NCI-H1436 treated with DMSO at 0.1 percent for 48 hours (cell line): ENCODE results near the gene NCKAP5.

Source experiments
- DNase-seq: peaks from one replicate; lab custom pipeline; 2025; lab: John Stamatoyannopoulos, UW

Gene NCKAP5

DNA sequence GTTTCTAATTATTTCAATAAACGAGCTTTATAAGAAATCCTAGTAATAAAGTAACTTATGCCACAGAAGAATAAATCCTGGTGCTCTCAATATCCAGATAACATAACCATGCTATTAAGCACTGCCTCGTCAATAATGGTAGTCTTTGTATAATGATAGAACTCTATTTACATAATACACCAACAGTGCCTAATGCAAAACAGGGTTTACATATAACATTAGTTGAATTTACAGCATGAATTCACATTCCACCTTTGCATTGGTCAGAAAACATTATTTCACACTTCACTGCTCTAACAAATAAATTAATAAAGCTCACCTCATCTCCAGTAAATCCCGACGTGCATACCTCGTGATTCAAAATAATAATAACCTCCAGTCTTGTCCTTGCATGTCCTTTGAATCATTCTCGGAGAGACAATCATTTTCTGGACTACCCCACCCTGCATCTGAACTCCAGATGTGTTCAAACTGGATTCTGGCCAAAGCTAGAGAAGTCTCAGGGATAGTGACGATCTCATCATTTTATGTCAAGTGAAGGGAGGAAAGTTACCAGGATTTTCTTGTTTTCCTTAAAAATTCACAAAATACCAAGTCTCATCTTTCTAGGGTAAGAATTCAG lies 189.2 kb downstream of the NCKAP5 start:
- DNase-seq: no peak

DNA sequence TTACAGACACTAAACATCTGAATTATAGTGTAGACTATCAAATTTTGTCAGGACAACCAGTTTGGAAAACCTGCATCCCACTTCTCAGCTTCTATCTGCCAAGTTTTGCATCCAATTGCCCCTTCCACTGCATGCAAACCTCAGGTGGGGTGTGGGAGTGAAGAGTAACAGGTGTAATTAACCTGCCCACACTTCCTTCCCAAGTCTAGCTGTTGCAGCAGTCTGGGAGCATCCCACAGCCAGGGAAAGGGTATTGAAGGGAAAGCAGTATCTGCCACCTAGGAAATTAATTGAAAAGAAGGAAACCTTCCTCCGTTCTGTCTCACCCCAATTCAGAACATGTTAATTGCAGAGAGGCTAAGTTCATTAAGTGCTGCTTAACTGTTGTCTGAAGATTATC lies 189.9 kb downstream of the NCKAP5 start:
- no peak for DNase-seq

DNA sequence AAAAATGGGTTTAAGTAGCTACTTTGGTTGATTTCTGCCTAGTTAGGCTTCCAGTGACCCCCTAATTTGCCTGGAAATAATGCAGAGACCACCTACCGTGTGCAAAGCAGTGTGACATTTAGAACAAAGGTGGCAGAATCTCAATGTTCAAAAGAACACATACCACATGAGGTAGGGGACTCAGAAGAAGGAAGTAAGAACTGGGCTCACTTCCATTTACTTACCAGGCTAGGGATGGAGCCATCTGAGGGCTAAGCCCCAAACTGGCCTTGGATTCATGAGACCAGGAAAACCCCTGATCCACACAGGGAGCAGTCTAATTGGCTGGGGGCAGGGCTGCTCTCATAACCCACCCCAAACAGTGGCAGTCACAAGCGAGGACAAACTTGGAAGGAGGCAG lies 190.7 kb downstream of the NCKAP5 start:
- DNase-seq: no peak

DNA sequence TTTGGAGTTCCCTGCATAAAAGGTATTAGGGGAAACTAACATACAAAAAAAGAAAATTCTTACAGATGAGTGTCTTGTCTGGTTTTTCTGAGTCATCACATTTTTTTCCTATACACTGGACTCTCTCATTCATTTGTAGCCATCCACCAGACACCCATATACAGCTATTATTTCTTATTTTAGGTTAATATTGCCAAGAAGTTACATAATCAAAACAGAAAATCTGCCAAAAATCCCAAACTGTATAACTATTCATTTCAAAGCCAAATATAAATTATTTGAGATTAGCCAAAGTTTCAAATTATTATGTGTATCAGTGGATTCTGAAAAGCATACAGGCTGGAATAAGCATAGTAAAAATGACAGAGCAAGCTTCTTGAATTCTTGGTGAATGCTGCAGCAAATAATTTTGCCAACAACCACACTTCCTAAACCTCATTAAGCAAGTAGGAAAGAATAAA lies 191.2 kb downstream of the NCKAP5 start:
- no peak for DNase-seq

DNA sequence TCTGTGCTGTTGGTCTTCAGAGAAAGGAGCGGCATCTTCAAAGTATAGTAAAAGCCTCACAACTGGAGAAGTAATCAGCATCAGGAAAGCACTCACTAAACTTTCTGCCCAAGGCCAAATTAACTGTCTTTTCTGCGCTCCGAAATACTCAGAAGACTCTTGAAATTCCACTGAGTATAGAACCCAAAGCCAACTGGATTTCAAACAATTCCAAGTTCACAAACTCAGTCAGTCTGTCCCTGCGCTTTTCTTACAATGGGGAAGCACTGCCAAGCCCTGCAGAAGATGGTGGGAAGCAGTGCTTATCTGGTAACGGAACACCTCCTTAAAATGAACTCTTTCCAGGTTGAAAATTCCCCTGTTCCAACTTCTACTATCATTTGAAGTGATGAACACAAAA lies 193.5 kb downstream of the NCKAP5 start:
- DNase-seq: no peak

DNA sequence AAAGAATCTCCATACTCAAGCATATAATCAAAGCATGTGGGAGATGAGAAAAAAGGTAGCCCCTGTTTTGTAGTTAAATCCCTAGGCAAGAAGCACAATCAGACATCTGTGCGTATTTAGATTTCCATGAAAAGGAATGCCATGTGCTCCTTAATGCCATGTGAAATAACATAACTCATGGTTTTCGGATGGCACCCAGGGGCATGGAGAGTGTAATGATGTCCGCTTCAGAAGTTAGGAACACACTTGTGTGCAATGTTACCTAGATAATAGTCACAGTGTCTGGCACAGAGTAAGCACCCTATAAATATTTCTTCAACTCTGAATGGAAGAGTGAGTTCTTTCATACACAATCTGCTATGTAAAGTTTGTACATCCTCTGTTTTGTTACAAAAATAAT lies 197.0 kb downstream of the NCKAP5 start:
- no peak for DNase-seq

DNA sequence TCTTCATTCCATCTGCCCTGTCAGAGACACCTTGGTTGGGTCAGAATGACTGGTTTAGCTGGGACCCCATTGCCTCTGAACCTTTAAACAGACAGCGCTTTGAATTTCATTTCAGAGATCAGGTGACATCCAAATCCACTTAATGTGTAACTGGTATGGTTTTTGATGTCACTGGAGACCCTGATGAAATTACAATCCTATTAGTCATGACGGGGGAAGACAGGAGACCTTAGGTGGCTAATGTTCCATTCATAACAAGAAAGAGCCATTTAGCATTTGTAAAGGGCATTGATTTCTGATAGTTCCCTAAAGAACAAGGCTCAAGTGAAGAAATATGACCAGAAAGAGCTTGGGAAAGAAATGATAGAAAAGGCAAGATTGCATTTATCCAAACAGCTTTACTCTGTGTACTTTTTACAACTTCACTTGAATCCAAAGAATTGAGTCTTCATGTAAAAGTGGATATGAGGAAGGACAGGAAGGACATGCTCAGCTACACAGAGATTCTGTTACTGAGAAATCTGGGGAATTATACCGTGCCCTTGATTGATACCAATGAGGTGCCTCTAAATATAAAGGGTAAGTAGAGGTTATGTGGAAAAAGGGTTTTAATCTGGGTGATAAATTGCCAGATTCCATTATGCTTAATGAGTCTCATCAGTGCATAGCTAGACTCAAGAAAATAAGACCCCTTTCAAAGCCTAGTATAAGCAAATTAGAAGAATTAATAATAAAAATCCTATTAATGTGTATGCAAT lies 198.2 kb downstream of the NCKAP5 start:
- DNase-seq: no peak

DNA sequence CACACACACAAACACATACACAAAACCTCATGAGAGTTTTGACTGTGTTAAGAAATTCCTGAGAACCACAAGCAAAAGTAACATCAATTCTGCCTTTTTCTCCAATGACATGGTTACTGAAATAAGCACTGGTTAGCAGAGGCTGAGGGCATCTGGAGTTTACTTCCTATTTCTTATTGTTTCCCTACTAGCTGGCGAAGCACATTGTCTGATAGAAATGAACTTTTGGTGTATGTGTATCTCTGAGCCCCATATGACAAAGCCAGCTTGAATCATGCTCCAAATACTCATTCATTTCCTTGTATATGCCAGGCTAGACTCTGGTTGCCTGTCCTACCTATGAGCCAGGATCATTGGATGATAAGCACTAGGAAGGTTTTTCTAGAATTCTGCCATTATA lies 203.1 kb downstream of the NCKAP5 start:
- no peak for DNase-seq

DNA sequence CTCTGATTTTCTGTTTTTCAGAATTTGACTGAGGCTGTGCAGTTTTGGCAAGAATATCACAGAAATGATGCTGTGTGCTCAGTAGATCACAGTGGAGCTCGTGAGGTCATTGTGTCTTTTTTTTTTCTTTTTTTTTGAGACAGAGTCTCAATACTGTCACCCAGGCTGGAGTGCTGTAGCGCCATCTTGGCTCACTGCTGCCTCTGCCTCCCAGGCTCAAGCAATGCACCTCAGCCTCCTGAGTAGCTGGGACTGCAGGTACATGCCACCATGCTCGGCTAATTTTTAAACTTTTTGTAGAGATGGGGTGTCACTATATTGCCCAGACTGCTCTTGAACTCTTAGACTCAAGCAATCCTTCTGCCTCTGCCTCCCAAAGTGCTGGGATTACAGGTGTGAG lies 203.6 kb downstream of the NCKAP5 start:
- no peak for DNase-seq

DNA sequence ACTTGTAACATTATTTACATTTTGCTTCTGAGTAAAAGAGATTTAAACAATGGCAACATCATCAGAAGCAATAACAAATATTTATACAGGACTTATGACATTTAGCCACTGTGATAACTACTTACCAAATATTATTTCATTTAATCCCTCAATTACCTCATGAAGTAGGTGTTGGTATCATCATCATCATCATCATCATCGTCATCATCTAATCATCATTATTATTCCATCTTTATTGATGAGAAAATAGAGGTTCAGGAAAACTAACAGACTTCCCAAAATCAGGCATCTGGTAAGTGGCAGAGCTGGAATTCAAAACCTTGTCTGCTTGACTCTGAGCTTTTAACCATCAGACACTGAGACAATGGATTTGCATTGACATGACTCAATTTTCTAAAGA lies 204.4 kb downstream of the NCKAP5 start:
- DNase-seq: no peak

DNA sequence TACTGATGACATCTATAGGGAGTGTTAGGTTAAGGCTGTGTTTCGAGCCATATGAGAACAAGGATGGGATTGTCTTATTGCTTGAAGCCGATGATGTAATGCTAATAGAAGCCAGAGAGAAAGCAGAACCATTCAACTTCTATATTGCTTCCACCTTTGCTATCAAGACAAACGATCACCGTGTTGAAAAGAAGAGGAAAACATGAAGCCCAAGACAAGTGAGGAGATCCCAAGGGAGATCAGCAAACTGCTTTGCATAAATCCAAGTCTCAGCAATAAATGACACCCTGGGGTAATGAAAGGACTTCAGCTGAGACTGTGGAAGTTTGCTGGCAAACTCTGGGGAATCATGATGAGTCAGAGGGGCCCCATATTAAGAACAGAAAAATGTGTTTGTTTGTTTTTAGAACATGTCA lies 206.2 kb downstream of the NCKAP5 start:
- DNase-seq: no peak

DNA sequence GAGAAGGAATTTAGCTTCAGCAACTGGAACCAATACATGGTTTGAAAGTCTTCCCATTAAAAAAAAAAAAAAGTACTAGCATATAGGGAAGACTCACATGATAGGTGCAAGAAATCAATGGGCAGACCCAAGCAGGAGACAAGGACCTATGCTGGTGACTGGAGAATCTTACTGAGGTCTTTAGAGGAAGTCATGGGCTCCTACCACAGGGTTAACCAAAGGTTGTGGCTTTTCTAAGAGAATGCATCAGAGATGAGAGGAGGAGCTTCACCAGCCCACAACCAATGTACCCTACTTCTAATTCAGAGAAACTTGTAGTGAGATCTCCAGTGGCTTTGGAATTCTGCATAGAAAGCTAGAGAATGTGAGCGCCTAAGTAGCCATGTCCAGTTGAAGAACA lies 207.4 kb downstream of the NCKAP5 start:
- DNase-seq: no peak

DNA sequence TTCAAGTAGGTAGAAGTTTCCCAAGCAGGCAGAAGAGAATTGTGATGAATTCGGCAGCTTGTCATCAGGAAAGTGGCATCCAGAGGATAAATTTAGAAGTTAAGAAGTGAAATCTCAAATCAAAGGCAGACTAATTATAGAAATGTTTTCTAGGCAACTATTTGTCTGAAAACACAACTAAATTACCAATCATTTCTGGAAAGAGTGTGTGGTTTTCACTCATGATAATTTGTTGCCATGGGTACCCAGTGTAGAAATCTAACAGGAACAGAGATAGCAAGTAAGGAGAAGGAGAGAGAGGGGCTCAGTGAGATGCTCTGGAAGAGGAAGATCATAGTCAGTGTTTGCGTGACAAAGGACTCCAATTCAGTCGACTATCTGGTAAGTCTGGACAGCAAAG lies 208.1 kb downstream of the NCKAP5 start:
- no peak for DNase-seq

DNA sequence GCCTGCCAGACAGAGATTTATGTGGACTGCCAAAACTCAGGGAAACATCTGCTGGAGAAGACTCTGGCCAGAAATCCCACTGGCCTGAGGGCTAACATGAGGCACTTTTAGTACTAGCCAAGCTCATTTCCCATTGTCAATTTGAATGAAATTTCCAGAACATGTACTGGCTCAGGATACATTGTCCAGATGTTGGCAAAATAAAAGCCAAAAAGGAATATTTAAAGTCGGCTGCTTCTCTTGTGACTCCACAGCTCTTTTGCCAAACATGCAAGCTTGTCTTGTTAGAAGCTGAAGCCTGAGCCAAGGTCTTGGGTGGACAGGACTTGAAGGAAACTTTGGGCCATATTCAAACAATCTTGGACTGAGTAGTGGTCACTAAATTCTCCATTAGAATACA lies 215.5 kb downstream of the NCKAP5 start:
- no peak for DNase-seq

DNA sequence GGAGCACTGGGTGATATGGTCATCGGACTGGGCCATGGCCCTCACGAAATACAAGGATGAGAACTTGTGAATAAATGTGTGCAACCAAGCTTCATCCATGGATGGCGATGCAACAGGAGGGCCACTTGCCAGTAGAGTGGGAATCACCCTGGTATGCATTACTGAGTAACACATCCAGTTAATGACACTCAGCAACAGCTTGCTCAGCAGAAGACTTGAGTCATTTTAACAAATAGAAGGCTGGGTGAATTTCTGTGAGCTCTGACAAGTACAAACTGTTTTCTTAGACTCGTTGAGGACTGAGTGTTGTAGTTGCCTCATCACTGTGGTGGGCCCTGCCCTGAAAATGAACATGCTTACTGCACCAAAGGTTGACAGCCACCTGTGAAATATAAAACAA lies 221.6 kb downstream of the NCKAP5 start:
- DNase-seq: no peak

DNA sequence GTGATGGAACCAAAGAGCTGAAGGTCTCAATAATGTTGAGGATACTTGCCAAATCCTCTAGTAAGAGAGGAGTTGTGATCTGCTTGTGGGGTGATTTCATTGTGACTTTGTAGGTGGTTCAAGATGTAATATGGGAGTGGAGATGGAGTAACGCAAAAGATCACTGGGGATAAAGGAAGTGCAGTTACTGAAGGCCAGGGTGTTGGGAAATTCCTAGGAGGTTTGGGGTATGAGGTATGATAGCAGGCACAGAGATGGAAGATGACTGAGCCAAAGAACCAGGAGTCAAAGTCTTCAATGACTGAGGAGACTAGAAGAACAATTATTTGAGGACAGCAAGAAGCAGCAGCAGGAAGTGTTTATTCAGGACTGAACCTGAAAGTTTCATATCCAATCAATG lies 222.6 kb downstream of the NCKAP5 start:
- no peak for DNase-seq

DNA sequence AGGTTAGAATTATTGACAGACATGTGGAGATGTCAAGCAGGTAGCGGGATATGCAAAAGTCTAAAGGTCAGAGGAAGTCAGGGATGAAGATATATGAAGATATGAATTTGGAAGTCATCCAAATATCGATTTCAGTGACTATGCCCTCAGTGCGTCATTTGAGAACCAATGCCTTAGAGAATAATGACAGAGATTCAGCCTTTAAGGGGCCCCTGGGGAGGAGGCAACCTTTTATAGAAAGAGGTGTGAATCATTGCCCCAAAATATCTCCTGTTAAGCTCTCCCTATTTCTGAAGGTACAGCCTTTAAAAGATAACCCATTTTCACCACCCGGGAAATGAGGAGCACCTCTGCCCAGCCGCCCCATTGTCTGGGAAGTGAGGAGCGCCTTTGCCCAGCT lies 223.4 kb downstream of the NCKAP5 start:
- no peak for DNase-seq

DNA sequence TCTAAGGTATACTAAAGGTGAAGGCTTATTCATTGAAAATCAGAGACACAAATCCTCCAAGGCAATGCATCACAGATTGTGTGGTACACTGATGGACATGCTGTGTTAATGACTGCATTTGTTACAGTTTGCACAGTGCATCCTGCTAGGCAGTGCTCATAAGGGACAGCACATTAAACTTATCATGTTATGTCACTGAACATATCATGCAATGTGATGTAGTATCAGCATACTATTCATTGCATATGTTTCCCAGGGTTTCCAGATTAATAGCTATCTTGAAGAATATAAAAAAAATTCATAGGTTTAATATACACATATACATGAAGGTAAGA lies 225.3 kb downstream of the NCKAP5 start:
- no peak for DNase-seq

DNA sequence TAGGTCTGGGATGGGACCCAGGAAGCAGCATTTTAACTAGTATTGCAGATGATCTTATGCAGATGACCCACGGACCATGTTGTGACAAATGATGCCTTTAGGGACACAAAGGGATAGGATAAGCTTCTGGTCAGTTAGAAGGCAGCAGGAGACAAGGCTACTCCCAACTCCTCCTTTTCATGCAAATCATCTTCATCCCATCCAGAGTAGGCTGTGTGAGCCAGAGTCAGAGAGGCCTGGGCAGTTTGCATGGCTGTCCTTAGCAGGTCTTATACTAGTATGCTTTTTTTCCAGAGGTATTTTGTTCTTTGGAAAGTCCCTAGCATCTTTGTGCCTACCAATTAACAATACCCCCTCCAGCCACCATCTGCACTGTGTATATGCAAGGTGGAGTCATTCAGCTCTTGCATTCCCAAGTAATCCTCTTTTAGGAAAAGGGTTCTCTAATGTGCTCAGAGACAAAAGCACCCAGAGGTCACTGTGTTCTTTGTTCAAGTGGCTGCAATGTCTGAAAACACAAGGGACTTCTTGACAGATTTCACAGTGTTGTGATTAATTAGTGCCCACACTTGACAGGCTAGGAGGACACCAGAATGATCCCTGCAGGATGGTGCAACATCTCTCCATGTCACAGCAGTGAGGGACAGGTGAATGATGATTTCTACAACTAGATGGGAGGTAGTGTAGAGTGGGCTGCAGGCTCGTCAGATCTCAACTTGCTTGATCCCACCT lies 225.8 kb downstream of the NCKAP5 start:
- DNase-seq: no peak

DNA sequence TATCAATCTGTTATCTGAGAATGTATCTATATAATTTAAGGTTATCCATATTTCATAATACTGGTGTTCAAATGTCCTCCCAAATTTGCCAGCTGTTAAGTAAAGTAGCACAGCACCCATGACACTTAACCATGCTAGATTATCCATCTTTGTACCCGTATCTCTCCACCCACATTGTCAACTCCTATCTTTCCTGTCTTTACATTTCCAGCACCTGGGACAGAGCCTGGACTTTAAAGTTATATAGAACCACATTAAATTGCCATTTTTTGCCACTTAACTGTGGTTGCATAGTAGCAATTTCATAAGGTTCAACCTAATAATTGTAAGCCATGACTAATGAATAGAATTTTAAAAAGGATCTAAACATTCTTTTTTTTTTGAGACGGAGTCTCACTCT lies 226.7 kb downstream of the NCKAP5 start:
- DNase-seq: no peak

DNA sequence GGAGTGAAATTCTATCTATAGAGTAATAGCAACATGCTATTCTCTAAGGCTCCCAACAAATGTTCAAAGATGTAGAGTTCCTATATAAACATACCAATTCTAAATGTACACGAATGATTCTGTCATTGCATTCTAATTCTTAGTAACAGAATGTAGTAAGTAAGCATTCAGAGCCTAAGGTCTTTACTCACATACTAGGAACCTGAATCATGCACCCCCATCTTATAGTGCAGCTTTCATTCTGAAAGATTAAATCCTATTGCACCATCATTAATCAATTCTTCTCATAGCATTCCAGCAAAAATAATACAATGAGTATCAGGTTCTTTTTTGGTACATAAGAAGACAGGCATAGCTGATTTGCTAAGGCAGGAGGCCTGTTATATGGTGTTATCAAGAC lies 230.0 kb downstream of the NCKAP5 start:
- DNase-seq: no peak

DNA sequence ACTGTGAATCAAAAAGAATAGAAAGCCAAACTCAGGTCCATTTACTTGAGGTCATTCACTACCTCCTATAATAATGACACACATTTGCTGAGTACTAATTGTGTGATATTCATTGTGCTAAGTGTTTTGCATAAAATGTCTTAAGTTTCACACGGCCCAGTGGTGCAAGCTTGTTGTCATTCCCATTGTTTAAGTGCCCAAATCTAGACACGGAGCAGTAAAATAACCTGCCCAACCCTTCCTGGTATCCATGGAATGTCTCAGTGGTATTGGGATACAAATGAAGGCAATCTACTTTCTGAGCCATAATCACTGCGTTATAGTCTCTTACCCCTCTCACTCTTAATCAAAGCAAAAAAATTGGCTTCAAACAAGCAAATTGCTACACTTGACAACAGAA lies 233.3 kb downstream of the NCKAP5 start:
- no peak for DNase-seq

DNA sequence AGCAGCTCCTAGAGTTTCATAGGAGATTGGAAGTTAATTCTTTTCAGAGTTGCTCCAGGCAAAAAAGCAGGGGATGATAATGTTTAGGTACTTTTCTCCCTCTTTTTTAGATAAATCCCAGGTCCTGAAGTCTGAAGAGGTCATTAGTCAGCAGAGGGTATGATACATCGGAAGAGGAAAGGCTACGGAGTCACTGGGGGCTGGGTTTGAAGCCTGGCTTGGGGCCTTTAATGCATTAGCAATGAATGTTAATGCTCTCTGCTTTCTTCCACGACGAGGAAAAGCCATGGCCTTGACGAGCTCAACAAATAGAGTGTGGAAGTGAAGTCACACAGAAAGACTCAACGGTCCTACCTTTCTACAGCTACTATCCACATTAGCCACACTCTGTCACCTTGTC lies 235.1 kb downstream of the NCKAP5 start:
- no peak for DNase-seq
